Ishikawa (cell line): ENCODE data around the gene METTL23.

Experiments used
- CEBPB ChIP-seq: IDR thresholded peaks from 2 replicates; pipeline ENCODE4 v1.6.1; 2012
- CREB1 ChIP-seq: IDR thresholded peaks from 2 replicates; pipeline ENCODE4 v1.6.1; 2012; ENCODE audit warnings: low read depth
- EGR1 ChIP-seq: IDR thresholded peaks from 2 replicates; pipeline ENCODE4 v1.6.1; 2012
- EP300 ChIP-seq: IDR thresholded peaks from 2 replicates; pipeline ENCODE4 v1.6.1; 2012; ENCODE audit warnings: borderline replicate concordance
- NFIC ChIP-seq: IDR thresholded peaks from 2 replicates; pipeline ENCODE4 v1.6.1; 2012
- RAD21 ChIP-seq: IDR thresholded peaks from 2 replicates; pipeline ENCODE4 v1.6.1; 2012; ENCODE audit warnings: low read depth
- TAF1 ChIP-seq: IDR thresholded peaks from 2 replicates; pipeline ENCODE4 v1.6.1; 2012; ENCODE audit warnings: low read depth, mild to moderate bottlenecking
- TCF12 ChIP-seq: IDR thresholded peaks from 2 replicates; pipeline ENCODE4 v1.6.1; 2012; ENCODE audit warnings: low read depth
- TEAD4 ChIP-seq: IDR thresholded peaks from 2 replicates; pipeline ENCODE4 v1.6.1; 2012
- YY1 ChIP-seq: IDR thresholded peaks from 2 replicates; pipeline ENCODE4 v1.6.1; 2012; ENCODE audit warnings: low read depth
- ZBTB7A ChIP-seq: IDR thresholded peaks from 2 replicates; pipeline ENCODE4 v1.6.1; 2012; ENCODE audit warnings: low read depth
- TF ChIP-seq, protein P1 (sequence below): IDR thresholded peaks from 2 replicates; pipeline ENCODE4 v1.6.1; 2012; ENCODE audit warnings: low read depth, mild to moderate bottlenecking
- TF ChIP-seq, protein P2 (sequence below): IDR thresholded peaks from 2 replicates; pipeline ENCODE4 v1.6.1; 2012
- TF ChIP-seq, protein P3 (sequence below): IDR thresholded peaks from 2 replicates; pipeline ENCODE4 v1.6.1; 2012

DNA sequence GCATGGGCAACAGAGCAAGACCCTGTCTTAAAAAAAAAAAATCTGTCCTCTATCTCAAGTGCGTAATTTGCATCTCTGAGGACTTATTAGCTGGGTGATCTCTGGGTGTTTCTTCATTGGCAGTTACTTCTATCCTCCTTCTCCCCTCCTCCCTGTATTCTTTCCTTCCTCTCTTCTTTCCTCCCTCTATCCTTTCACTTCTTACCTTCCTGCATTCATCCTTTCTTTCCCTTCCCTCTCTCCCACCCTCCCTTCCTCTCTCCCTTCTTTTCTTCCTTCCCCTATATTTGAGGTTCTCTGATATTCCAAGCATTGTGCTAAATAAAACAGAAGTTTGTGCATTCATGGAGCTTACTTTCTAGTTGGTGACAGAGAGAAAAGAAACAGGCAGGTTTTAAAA is 22.0 kb downstream of the METTL23 start:
- TF ChIP-seq RAD21: no peak
- TF ChIP-seq, protein P1, sequence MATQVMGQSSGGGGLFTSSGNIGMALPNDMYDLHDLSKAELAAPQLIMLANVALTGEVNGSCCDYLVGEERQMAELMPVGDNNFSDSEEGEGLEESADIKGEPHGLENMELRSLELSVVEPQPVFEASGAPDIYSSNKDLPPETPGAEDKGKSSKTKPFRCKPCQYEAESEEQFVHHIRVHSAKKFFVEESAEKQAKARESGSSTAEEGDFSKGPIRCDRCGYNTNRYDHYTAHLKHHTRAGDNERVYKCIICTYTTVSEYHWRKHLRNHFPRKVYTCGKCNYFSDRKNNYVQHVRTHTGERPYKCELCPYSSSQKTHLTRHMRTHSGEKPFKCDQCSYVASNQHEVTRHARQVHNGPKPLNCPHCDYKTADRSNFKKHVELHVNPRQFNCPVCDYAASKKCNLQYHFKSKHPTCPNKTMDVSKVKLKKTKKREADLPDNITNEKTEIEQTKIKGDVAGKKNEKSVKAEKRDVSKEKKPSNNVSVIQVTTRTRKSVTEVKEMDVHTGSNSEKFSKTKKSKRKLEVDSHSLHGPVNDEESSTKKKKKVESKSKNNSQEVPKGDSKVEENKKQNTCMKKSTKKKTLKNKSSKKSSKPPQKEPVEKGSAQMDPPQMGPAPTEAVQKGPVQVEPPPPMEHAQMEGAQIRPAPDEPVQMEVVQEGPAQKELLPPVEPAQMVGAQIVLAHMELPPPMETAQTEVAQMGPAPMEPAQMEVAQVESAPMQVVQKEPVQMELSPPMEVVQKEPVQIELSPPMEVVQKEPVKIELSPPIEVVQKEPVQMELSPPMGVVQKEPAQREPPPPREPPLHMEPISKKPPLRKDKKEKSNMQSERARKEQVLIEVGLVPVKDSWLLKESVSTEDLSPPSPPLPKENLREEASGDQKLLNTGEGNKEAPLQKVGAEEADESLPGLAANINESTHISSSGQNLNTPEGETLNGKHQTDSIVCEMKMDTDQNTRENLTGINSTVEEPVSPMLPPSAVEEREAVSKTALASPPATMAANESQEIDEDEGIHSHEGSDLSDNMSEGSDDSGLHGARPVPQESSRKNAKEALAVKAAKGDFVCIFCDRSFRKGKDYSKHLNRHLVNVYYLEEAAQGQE: no peak
- TF ChIP-seq, protein P2, sequence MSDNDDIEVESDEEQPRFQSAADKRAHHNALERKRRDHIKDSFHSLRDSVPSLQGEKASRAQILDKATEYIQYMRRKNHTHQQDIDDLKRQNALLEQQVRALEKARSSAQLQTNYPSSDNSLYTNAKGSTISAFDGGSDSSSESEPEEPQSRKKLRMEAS: no peak
- no peak for TF ChIP-seq TAF1
- no peak for TF ChIP-seq EP300
- no peak for TF ChIP-seq CEBPB
- no peak for TF ChIP-seq ZBTB7A
- no peak for TF ChIP-seq TEAD4
- TF ChIP-seq, protein P3, sequence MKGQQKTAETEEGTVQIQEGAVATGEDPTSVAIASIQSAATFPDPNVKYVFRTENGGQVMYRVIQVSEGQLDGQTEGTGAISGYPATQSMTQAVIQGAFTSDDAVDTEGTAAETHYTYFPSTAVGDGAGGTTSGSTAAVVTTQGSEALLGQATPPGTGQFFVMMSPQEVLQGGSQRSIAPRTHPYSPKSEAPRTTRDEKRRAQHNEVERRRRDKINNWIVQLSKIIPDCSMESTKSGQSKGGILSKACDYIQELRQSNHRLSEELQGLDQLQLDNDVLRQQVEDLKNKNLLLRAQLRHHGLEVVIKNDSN: no peak
- no peak for TF ChIP-seq NFIC
- TF ChIP-seq TCF12: no peak
- TF ChIP-seq YY1: no peak
- no peak for TF ChIP-seq EGR1
- TF ChIP-seq CREB1: no peak
